Epidermal melanocyte (primary cell): ENCODE measurements around the gene CYGB.
"Not testable (repeated sequence)": the region's sequence is repeated elsewhere in the genome, so short reads cannot be mapped to it uniquely, and the experiment has no call there.

Experiments used
- DNase-seq: peaks from one replicate; pipeline ENCODE4 v3.0.0; 2011; ENCODE audit warnings: low spot score; ENCODE audit not compliant: insufficient read length

Gene CYGB

DNA sequence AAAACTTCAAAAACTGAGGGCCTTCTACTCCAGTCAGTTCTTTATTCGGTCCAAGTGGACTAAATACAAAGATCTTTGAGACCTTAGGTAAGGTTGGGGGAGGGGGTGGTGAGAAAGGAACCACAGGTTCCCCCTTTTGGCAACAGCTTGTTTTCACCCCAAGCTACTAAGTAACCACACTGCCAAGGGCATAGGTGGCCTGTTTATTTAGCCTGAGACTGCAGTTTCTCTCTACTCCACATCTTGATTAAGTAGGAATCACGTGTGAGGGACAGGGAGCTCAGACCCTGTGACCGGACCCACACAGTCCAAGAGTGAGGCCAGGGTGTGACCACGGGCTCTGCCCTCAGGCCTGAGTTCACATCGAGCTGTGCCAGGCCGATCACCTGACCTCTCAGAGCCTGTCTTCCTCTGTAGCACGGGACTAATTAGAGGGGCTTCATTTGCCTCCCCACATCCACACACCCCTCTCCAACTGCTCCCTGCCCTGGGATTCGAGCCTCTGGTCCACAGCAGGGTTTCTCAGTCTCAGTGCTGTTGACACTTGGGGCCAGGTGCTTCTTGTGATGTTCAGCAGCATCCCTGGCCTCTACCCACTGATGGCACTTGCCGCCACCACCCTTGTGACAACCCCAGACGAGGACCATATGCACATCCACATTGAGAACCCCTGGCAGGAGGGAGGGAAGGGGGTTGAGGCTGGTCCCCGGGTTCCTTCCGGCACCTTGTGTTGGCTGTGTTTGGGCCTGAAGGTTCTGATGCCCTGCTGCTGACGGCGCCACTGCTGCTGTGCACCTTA lies 30.3 kb upstream of the CYGB start:
- no peak for DNase-seq

DNA sequence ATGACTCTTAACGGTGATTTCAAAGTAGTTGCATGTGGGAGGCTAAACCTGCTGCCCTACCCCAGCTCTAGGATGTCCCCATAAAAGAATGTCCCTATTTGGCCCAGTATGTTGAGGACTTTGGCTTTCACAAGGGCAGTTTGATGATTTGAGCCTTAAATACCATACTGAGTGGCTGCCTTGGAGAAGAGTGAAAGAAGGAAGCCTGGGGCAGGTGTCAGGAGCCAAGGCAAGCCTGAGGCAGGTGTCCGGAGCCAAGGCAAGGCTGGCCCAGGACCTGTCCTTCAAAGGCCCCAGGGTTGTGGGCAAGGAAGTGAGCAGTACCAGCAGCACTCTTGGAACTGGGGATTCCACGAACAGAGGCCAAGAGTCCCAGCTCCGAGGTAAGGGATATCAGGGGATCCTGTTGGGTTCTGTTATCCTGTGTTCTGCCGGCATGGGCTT lies 29.5 kb upstream of the CYGB start:
- DNase-seq, result no peak

DNA sequence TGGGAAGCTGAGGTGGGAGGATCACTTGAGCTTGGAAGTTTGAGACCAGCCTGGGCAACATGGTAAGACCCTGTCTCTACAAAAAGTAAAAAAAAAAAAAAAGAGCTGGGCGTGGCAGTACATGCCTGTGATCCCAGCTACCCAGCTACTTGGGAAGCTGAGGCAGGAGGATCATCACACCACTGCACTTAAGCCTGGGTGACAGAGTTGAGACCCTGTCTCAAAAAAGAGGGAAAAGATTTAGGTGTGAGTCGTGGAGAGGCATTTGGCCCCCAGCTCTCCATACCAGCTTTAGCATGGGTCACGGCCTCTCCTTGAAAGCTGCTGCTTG lies 29.1 kb upstream of the CYGB start:
- no peak for DNase-seq

DNA sequence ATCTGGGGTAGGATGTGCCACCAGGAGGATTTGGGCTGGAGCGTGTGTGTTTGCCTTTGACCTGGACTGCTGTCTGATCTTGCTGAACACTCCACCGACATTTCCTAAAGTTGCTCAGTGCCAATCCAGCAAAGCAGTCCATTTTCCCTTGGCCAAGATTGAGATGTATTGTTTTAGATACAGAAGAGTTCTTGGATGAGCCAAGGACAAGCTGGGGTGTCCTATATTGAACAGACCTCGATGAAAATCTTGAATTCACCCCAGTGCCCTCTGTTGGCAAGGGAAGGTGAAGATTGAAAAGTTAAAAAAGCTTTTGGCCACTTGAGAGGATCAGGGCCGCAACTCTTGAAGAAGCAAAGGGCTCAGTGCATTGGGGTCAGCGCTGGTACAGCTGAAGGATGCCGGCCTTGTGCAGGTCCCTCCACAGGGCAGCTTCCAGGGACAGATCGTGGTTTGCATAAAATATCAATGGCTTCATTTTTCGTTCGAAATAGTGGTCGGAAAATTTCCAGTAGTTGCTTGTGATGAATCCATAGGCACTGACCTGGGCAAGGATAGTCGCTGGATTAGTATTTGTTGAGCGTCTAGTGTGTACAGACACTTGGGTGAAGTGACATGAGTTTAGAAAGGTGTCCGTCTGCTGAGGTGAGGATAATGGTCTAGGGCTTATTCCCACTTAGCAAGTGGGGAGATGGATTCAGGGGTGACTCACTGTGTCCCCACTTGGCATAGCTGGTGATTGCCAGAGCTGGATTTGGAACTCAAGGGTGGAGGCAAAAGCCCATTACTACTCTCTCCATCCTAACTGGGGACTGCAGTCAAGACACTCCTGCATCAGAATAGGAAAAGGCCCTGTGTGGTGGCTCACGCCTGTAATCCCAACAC lies 28.5 kb upstream of the CYGB start:
- no peak for DNase-seq

DNA sequence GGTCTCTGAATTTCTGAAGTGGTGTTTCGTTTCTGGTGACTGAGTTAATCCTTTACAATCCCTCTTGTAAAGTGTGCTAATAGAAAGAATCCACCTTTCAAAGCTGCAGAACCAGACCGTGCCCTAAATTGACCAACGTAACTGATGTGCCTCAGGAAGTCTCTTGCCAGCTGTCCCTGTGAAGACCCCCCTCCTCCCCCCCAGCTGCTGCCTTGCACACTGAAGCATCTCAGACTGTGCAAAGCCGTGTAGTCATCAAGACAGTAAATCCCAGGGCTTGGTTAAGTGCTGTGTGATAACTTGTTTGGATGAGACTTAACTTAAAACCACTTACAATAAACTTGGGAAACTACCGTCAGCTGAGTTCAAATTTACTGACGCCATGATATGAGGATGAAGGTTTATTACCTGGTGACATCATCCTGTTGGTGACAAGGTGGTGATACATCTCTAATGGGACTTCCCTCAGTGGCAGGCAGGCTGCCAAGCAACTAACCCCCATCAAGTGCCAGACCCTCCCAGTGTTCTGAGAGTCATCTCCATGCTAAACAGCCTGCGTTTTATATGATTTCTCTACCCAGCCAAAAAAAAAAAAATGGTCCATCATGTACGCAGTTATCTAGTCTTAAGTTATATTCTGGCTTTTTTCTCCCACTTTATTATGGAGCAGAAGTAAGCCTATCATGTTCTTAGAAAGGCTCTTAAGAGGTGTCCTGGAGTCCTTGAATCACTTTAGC lies 27.6 kb upstream of the CYGB start:
- not testable (repeated sequence) for DNase-seq

DNA sequence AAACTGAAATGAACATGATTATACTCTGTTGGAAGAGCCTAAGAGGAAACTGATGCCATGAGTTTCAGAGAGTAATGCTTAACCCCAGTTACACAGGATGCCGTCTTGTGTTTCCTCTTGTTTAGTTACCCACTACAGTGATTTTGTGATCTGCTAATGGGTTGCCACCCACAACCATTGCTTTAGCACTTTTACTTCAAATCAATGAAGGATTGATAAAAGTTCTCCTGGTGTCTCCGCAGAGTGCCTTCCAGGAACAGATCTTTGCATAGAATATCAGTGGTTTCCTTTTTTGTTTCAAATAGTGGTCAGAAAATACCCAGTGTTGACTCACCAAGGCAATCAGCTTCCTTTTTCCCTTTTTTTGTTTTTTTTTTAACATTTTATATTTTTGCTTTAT lies 25.9 kb upstream of the CYGB start:
- not testable (repeated sequence) for DNase-seq

DNA sequence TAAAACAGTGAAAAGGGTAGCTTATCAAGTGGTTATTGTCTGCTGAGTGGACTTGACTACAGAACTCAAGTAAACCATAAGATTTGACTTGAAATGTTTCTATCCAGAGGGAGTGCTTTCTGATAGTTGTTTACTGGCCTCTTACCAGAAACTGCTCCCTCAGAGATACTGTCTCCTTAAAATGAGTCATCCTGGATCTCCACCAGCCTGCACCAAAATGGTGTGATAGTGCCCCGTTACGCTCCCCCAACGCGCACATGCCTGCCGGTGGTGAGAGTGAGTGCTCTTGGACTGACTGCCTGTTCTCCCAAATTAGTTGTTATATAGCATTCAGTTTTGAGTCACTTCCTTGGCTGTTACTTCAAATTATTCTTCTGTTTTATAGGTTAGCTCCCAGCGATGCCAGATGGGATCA lies 25.2 kb upstream of the CYGB start:
- DNase-seq, result no peak

DNA sequence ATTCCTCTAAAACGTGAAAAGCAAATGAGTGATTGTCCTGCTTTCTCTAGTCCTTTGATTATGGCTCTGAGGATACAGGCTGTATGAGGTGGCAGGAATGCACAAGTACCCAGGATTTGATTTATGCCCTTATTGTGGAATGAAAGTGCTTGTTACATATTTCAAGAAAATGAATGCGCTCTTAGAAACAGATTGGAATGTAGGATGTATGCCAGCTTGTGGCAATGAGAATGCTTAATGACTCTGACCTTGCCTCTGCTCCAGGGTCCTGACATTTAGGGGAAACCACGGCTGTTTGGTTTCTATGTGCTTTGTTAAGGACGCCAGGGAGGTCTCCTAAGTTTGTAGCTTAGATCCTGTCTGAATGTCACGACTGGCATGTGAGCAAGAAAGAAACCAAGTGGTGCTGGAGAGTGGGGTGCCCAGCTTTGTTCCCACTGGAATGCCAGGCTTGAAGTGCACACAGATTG lies 24.3 kb upstream of the CYGB start:
- DNase-seq, result no peak

DNA sequence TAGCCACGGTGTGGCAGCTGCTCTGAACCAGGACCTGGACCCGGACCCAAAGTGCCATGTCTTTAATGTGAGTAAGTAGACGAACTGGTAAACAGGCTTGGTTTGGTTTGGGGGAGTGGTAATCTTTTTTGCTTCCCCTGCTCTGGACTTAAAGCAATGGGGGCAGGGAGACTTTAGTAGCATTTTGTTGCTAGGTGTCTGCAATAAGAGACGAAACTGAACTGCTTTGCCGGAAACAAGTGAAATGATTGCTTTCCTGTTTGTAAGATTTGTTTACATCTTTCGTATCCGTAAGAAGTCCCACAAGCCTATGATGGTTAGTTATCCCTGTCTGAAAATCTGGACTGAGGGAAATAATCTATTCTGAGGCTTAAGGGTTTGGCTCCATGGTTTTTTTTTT lies 23.8 kb upstream of the CYGB start:
- DNase-seq, result no peak

DNA sequence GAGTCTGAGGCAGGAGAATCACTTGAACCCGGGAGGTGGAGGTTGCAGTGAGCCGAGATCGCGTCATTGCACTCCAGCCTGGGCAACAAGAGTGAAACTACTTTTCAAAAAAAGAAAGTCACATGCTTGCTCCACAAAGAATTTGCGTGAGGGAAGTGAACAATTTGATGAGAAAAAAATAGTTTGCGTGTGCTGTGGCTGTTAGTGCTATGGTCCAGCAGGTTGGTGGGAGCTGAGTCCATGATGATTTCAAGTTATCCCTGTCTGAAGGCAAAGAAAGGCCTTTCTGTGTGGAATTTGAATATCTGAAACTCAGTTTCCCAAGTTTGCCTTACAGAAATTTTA lies 23.3 kb upstream of the CYGB start:
- no peak for DNase-seq

DNA sequence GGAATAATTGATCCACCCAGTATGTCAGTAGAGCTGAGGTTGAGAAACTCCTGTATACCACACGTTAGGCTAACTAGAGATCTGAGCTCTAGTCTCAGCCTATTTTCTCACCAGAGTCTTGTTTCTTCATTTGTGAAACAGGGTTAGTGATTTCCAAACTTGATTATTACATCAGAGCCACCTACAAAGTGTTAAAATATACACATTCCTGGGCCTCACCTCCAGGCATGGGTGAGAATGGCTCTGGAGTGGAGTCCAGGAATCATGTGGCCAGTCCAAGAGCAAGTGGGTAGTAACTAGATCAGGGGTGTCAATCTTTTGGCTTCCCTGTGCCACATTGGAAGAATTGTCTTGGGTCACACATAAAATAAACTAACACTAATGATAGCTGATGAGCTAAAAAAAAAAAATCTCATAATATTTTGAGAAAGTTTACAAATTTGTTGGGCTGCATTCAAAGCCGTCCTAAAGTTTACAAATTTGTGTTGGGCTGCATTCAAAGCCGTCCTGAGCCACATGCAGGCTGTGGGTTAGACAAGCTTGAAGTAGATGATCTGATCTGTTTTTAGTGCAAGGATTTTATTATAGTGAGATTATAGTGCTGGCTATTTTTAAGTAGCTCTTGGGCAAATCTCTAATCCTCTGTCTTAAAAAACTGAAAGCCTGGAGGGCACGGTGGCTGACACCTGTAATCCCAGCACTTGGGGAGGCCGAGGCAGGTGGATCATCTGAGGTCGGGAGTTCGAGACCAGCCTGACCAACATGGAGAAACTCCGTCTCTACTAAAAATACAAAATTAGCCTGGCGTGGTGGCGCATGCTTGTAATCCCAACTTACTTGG lies 22.7 kb upstream of the CYGB start:
- DNase-seq, result no peak

DNA sequence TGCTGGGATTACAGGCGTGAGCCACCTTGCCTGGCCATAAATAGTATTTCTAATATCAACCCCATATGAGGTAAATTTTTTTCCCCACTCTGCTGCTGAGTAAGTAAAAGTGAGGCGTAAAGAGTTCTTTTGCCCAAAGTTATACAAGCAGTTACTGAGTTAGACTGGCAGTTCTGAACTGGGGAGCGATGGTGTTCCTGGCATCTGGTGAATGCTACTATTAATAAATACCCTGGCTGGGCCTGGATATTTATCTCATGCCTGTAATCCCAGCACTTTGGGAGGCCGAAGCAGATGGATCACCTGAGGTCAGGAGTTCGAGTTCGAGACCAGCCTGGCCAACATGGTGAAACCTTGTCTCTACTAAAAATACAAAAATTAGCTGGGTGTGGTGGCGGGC lies 22.0 kb upstream of the CYGB start:
- not testable (repeated sequence) for DNase-seq

DNA sequence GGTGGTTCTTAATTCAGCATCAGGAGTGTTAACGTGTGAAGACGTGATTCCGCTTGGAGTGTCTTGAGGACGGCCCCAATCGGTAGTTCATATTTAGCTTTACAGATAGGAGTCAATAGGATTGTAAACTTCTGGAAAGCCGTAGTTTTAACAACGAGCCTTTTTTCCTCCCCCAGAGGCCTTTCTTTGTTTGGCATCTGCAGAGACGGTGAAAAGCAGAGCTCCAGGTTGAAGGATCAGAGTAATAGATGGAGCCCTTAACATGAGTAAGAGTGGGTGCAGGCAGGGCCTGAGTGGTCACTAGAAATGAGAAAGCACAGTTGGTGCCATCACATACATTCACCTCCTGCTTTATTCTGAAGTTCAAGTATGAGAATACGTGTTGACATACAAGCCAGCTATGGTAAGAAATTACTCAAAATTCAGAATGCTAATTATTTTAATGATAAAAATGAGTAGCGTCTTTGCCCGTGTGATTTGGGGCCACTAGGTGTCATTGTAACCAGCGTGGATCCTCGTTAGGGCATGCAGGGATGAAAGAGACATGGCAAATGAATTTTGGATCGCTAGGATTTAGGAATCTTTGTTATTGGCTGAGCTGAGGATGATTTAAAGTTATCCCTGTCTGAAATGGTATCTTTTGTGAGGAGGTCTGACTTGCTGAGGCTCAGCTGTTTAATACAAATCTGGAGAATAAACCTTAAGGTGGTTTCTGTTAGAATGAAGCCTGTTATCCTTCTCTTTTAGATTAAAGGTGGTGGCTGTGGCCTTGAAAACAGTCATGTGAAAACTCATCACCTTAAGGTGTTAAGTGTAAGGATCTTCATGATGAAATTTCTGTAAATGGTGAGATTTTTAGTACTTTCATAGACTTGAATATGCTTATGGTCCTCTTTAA lies 20.9 kb upstream of the CYGB start:
- DNase-seq, result no peak

DNA sequence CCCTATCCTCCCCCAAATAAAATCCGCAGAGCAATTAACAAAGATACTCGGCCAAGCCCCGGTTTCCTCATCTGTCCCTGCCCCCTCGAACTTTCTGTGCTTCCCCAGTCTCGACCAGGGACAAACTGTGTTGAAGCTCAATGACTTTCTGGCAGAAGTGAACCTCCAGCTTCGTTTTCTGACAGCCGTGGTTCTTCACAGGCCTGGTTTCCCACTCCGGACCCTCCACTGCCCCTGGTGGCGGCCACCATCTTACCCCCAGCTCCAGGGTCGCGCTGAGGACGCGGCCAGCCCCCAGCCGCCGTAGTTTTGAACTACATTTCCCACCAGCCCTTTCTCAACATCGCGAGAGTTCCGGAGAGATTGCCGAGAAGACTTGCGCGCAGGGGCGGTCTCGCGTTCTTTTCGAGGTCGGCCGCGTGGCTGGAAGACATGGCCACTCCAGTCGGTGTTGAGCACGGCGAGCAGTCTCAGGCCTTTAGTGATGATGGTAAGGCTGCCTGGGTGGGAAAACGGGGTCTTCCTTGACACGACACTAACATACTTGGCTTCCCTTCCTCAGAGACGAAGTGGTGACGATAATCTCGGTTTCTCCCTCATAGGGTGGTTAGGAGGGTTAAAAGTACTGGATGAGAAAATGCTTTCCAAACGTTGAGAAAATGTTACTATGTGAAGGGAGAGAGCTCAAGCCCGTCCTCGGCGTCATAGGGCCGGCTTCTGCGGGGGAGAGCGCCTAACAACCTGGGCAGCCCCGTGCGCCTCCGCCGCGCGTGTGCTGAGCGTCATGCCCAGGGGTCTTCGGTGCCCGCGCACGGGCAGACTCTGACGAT lies 20.1 kb upstream of the CYGB start:
- DNase-seq, result no peak

DNA sequence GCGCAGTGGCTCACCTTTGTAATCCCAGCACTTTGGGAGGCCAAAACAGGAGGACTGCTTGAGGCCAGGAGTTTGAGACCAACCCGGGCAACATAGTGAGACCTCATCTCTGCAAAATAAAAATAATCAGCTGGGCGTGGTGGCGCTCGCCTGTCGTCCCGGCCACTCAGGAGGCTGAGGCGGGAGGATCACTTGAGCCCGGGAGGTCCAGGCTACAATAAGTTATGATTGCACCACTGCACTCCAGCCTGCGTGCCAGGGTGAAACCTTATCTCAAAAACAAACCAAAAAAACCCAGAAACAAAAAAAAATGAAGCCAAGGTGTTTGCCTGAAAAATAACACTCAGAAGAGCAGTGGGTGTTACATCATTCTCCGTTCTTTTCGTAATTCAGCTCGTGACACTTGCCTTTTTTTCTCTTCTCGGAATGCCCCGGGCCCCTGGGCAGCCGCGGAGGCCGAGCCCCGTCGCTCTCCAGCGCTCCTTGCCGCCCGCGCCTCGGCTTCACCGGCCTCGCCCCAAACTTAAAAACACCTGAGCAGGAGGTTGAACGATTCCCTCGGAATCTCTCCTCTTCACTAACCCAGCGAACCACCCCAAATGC lies 19.4 kb upstream of the CYGB start:
- no peak for DNase-seq

DNA sequence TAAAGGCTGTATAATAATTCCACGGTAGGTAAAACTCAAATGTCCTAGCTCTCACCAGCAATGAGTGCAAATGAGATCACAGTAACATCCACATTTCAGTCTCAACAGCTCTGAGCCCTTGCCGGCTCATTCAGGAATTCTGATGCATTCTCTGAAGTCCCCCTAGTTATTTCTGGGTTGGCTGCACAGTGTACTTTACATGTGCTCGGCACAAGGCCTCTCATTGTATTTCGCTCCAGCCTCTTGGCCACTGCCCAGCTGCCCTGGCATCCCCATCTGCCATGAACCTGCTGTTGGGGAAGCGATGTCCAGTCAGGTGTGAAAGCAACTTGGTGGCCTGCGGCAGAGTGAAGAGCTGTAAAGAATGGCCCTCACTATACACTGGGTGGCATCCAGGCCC lies 16.6 kb upstream of the CYGB start:
- no peak for DNase-seq

DNA sequence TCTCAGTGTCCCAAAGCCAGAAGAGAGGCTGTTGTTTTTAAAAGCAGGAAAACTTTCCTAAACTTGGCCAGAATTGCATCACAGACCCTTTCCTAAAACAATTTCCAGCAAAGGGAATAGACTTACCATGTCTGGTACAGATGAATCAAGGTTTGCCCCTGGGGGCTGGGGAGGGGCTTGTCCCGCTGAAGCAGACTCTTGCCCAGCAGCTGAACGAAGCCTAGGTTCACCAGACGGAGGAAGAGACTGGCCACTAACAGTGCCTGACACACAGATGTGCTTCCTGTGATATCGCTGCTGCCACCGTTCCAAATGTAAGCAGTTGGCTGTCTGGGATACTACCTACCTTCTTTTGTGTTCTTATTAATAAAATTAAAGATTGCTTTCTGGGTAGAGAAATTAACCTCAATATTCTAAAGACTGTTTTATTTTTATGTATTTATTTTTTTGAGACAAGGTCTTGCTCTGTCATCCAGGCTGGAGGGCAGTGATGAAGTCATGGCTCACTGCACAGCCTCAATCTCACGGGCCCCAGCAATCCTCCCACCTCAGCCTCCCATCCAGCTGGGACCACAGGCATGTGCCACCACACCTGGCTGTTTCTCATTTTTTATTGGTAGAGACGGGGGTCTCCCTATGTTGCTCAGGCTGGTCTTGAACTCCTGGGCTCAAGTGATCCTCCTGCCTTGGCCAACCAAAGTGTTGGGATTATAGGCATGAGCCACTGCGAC lies 15.8 kb upstream of the CYGB start:
- no peak for DNase-seq

DNA sequence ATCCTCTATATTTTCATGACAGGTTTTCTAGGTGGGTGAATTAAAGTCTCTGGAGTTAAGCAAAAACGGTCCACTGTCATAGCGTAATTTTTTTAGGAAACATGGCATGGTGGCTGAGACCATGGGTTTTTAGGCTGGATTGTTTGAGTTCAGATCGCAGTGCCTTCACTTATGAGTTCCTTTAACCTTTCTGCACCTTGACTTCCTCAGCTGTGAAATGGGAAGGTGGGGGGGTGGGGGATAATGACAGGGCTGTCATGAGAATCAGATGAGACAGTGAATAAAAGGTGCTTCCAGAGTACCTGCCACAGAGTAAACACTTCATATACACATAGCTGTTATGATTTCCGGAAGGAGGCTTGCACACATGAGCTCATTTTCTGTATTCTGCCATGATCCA lies 14.2 kb upstream of the CYGB start:
- no peak for DNase-seq
